HG03442 (cell line): Measurements from ENCODE around the gene BCAR3.

ENCODE experiments used
- ATAC-seq: cut with Tn5 transposase; IDR thresholded peaks from one replicate; pipeline ENCODE4 v1.9.1; 2021; ENCODE audit warnings: mild to moderate bottlenecking, moderate library complexity; ENCODE audit not compliant: unreplicated experiment

Gene BCAR3

GRCh38 chr1:93681101-93681988, at the start of gene BCAR3:
TSS of gene BCAR3 (minus strand) at chr1:93681837. CDS start at chr1:93674930, 6,907 bp downstream.
- ATAC-seq: peak; percentile 62

DNA sequence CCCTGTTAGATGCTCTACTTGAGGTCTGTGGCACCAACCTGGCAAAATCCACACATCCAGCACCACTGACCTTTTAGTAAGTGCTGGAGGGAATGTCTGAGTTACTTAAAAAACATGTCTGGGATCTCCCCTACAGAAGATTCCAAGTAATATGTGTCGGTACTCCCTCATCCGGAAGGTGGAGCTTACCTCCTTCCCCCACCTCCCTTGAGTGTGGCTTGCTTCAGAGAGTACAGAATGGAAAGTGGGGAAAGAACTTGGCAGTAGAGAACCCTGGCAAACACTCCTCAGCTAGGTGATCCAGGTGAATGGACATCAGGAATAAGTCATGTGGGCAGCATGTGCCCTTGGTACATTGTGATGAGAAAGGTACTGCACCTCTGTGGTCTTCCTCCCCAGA, 49.0 kb upstream of the BCAR3 start:
- ATAC-seq: no peak

- no peak for ATAC-seq
Observed at GRCh38 chr1:93729906-93730305, 48.3 kb upstream of the BCAR3 start.

DNA sequence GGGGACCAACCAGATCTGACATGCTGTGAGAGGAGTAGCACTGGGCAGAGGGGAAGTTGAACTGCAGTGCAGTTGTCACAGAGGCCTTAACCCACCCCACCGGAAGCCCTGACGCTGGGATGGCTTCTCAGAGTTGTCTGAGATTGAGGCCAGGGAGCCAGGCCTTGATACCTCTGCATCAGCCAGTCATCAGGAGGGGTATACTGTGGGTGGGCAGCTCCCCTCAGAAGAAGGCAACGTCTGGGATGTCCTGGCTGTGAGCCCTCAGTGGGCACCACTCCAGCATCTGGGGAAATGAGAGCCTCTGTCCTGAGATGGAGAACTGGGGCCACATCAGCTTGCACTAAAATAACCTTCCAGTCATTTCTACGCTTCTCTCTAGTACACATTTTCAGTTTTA, 47.9 kb upstream of the BCAR3 start:
- ATAC-seq: peak; percentile 61

DNA sequence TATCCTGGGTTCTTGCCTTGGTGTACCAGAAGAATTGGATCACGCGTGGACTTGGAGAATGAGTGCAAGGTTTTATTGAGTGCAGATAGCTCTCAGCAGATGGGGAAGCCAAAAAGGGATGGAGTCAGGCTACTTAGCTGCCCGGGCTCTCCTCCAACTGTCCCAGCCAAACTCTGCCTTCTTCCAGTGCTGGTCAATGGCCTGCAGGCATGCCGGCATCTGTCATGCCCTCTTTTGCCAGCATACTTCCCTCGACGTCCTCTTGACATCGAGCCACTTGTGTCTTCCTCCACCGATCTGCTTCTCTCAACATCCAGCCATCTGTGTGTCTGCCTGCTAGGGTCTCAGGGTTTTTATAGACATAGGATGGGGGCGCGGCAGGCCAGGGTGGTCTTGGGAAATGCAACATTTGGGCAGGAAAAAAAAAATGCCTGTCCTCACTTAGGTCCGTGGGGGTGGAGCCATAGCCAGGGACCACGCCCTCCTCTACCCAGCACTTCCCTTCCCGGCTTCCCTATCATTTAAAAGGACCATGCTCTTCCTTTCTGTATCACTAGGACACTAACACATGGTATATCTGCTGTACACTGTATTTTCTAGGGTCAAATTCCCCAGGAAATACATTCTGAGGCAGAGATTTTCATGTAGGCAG, 47.0 kb upstream of the BCAR3 start:
- no peak for ATAC-seq

GRCh38 chr1:93723733-93724270, 42.2 kb upstream of the BCAR3 start:
- ATAC-seq: no peak

DNA sequence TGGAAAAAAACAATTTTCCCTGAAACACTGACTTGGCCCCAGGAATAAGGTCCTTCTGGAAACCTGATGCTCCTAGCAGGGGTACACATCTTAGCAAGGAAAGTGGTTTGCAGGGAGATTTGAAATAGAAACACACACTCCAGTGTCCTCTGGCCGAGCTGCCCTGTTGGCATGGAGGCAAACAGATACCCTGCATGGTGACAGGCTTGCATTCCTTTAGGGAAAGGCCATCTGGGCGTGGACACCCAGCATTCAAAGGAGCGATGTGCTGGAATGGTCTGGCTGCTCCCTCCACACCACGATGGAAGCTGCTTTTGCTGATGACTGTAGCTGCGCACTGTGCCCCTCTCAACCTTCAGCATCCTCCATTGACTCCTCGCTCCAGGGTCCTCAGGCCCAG, 41.5 kb upstream of the BCAR3 start:
- no peak for ATAC-seq

GRCh38 chr1:93722081-93723031, 40.7 kb upstream of the BCAR3 start:
- no peak for ATAC-seq

DNA sequence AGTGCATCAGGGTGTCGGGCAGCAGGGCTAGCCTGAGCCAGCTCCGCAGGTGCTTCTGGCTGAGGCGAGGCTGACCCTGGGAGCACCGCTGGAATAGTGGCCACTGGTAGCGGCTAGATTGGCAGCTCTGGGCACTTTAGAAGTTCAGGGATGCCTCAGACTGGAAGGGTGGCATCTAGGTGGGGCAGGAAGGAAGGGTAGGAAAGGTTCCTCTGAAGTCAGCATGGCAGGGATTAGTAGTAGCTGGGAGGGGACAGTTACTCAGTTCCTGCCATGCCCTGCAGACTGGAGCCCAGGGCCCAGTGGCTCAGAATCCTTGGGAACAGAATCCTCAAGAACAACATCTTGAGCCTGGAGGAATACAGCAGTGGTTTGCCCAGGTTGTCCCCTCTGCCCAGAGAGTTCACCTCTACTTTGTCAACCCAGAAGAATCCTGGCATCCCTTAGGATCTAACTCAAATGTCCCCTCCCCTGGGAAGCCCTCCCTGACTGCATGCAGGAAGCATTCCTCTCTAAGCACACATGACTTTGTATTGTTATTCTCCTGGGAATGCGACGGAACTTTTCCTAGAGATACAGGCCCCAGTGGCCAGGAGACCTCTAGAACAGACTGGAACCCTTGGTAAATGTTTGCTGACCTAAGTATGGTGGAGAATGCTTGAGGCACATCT, 39.5 kb upstream of the BCAR3 start:
- ATAC-seq: no peak

DNA sequence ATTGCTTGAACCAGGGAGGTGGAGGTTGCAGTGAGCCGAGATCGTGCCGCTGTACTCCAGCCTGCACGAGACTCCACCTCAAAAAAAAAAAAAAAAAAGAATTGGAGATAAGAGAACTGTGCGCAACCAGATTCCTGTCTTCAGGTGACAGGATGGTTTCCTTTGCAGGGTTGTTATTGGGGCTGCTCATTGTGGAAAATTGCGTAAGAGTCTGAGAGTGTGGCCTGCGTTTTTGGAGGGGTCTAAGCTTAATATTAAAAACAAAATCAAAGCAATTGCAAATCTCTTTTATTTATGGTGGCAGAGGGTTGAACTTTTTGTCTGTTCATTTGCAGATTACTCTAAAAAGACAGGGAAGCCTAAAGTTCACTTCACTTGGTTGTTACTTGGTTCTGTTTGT, 36.0 kb upstream of the BCAR3 start:
- ATAC-seq: no peak

GRCh38 chr1:93716941-93717368, 35.3 kb upstream of the BCAR3 start:
- no peak for ATAC-seq

DNA sequence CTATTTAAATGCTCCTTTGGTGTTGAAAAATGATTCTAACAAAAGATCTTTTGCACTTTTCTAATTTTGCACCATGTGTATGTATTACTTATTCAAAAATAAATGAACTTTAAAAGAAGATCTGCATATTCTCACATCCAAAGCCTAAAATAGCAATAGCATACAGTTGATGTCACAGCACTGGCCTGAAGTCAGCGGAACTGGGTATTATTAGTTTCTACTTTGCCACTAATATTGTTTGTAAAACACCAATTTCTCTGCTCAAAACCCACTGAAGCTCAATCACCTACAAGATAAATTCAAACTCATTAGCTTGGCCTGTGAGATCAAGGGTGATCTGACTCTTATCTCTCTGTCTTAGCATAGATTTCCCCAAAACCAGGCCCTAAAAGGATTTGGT, 34.5 kb upstream of the BCAR3 start:
- no peak for ATAC-seq

DNA sequence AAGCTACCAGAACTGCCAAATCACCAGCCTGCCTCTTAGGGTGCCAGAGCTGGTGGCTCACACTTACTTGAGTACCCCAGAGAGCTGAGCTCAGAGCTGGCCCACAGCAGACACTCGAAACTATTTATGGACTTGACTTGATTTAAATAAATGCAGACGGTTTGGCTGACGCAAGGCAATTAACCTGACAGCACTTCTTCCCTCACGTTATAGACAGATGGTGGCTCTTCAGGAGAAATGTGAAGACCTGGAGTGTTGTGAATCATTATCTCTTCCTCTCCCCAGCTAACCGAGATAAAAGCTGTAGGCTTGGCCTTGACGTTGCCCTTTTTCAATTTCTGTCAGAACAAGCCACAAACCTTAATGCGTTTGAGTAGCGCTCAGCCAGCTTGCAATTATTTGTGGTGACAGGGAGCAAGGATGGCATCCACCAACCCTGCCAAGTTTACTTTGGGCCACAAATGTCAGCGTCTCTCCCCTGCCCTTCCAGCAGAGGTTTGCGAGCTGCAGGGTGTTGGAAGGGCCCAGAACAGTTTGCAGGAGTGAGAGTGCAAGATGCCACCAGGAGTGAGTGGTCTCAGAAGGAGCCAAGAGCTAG, 34.0 kb upstream of the BCAR3 start:
- peak; percentile 55 for ATAC-seq

- no peak for ATAC-seq
Observed at GRCh38 chr1:93714356-93714755, 32.7 kb upstream of the BCAR3 start.

- ATAC-seq: no peak
Observed at GRCh38 chr1:93713341-93713740, 31.7 kb upstream of the BCAR3 start.

DNA sequence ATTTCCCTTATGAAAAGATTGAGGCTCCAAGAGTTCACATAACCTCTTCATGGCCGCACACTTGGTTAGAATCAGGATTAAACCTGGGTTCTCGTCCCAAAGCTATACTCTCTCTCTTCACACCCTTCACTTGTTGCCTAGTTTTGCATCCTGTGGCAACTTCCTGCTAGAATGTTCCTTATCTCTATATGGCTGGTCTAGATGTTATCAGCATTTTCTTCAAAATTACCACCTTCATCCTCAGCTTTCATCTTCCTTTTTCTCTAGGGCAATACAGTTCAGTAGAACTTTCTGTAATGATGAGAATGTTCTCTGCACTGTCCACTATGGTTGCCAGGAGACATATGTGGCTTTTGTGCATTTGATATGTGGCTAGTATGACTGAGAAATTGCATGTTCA, 31.1 kb upstream of the BCAR3 start:
- no peak for ATAC-seq

GRCh38 chr1:93710499-93711453, 29.1 kb upstream of the BCAR3 start:
- ATAC-seq: peak; percentile 25

- ATAC-seq: no peak
Observed at GRCh38 chr1:93708734-93709481, 27.3 kb upstream of the BCAR3 start.
